Cerebellar cortex (tissue), 1 donor: ENCODE data around the gene TTYH3.
"Not testable (repeated sequence)": the region's sequence is repeated elsewhere in the genome, so short reads cannot be mapped to it uniquely, and the experiment has no call there.

ENCODE experiments used
- DNase-seq: peaks from one replicate; pipeline ENCODE4 v3.0.0-alpha.2; 2015; ENCODE audit warnings: low spot score

TTYH3 gene

GRCh38 chr7:2665359-2665791, 33.6 kb downstream of the TTYH3 start:
- DNase-seq = no peak

DNA sequence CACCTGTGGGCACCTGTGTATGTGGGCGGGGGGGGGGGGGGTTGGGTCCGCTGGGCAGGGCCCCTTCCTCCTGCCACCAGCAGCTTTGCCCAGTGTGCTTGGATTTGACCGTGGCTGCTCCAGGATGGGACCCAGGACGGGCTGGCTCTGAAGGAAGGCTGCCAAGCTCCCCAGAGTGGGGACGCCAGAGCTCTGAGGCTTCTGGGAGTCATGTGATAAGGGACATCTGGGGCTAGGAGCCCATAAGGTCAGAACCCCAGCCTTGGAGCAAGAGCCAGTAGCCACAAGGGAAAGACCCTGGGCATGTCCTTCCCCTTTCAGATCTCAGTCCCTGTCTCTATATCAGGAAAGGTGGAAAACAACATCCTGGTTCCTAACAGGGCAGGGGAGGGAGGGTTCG, 34.4 kb downstream of the TTYH3 start:
- DNase-seq = no peak

- DNase-seq = no peak
Observed at GRCh38 chr7:2666588-2667250, 34.9 kb downstream of the TTYH3 start.

DNA sequence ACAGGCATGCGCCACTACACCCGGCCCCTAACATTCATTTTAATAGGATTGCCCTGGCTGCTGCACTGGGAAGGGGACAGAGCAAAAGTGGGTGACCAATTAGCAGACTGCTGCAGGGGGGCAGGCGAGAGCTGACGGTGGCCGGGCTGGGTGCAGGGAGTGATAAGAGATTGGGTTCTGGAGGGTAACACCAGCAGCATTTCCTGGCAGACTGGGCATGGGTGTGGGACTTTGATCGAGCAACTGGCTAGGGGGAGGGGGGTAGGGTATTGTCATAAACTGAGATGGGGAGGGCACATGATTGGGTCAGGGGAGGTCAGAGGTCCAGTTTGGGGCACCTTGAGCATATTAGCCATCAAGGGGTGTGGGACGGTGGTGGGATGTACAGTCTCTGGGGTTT, 36.1 kb downstream of the TTYH3 start:
- DNase-seq = no peak

DNA sequence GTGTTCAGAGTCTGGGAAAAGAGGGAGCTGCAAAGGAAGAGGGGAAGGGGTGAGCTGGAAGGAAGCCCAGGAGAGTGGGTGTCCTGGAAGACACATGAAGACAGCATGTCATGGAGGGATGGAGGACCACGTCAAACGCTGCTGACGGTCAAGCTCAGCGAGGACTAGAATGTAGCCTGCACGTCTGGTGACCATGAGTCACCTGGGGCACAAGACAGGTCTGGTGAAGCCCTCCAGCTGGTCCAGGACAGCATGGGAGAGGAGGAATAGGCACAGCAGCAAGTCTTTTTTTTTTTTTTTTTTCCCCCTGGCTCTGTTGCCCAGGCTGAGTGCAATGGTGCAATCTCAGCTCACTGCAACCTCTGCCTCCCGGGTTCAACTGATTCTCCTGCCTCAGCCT, 36.6 kb downstream of the TTYH3 start:
- no peak for DNase-seq

DNA sequence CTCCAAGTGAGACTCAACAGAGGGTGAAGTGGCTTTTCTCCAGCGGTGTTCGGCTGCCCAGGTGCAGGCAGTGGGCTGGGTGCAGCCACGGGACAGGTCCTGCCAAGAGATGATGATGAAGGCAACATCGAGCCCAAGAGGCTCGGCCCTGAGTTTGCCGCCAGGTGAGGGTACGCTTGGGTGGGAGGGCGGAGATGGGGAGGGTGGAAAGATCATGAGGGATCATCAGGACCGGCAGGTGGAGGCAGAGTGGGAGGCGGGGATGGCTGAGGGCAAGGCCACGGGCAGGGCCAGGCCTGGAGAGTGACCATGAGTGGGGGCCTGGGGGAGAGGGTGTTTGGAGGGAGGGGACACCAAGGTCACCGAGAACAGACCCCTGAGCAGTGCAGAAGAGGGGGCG, 38.4 kb downstream of the TTYH3 start:
- DNase-seq = no peak

DNA sequence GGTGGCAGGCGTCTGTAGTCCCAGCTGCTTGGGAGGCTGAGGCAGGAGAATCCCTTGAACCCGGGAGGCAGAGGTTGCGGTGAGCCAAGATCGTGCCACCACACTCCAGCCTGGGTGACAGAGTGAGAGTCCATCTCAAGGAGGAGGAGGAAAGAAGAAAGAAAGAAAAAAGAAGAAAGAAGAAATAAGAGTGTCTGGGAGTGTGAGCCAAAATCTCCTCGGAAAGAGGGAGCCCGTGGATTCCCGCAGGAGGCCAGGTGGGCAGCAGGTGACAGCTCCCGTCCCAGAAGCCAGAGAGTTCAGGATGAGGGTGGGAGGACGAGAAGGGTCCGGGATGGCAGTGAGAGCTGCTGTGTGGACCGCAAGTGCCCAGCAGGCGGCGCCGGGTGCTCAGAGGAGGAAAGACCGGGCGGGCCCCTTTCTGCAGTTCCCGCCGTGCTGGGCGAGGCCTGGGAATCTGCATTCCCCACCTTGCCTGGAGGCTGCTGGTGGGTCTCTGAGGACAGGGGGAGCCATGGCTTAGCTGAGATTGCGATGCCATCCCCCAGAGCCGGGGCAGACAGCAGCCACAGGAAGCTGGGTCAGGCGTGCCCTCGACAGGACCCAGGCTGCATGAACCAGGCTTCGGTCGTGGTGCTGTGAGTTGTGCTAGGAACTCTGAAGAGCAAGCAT, 39.1 kb downstream of the TTYH3 start:
- DNase-seq = peak; percentile 52

GRCh38 chr7:2673214-2673613, 41.4 kb downstream of the TTYH3 start:
- DNase-seq = not testable (repeated sequence)

DNA sequence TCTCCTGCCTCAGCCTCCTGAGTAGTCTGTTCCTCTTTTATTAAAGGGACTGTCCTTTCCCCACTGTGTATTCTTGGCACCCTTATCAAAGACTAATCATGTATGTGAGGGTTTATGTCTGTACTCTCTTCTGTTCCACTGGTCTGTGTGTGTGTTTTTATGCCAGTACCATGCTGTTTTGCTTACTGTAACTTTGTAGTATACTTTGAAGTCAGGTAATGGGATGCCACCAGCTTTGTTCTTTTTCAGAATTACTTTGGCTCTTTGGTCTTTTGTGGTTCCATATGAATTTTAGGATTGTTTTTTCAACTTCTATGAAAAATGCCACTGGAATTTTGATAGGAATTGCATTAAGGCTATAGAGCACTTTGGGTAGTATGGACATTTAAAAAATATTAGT, 42.1 kb downstream of the TTYH3 start:
- no peak for DNase-seq

GRCh38 chr7:2675256-2675764, 43.5 kb downstream of the TTYH3 start:
- no peak for DNase-seq

DNA sequence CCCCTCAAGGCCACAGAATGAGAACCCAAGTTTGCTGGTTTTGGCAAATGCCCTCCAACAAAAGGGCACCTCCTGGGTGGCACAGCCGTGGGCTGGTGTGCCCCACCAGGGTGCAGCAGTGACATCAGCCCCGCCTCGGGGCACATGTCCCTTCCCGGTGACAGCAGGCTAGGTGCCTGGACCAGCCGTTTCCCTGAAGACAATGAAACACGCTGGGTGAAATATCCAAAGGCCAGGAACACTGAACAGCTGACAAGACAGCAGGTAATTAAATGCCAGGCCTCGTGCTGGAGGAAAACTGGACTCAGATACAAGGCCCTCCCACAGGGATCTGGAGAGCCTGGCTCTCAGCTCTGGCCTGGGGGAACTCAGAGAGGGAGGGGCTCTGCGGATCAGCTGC, 44.8 kb downstream of the TTYH3 start:
- peak; percentile 83 for DNase-seq

GRCh38 chr7:2678454-2678853, 46.7 kb downstream of the TTYH3 start:
- not testable (repeated sequence) for DNase-seq

GRCh38 chr7:2679135-2680127, 47.6 kb downstream of the TTYH3 start:
- not testable (repeated sequence) for DNase-seq

DNA sequence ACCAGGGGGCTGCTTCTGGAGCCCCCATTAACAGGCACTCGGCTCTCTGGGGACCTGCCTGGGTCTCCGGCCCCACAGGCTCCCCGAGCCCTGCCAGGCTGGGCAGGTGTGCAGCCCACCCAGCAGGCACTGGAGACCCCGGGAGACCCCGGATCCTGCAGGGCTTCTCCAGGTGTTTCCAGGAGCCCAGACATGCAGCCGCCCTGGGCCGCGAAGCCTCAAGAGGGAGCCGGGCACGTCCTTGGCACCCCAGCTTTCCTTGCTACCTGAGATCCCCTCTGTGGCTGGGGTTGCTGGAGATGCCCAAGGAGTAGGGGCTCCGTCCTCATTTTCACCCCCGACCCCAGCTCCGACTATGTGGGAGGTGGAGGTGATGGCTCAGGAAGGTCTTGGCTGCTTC, 48.5 kb downstream of the TTYH3 start:
- DNase-seq = no peak

GRCh38 chr7:2680792-2681490, 49.2 kb downstream of the TTYH3 start:
- DNase-seq = peak; percentile 85

GRCh38 chr7:2681929-2682799, 50.4 kb downstream of the TTYH3 start:
- DNase-seq = no peak

- no peak for DNase-seq
Observed at GRCh38 chr7:2684501-2684900, 52.7 kb downstream of the TTYH3 start.

DNA sequence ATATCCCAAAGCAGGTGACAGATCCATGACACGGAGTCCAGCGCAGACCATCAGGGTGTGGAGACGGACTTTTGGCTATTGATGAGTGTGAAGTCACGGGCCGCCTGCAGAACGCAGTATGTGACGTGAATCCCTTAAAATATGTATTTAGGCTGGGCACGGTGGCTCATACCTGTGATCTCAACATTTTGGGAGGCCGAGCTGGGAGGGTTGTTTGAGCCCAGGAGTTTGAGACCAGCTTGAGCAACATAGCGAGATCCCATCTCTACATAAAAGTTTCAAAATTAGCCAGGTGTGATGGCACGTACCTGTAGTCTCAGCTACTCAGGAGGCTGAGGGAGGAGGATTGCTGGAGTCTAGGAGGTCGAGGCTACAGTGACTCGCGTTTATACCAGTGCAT, 54.3 kb downstream of the TTYH3 start:
- DNase-seq = no peak

- DNase-seq = no peak
Observed at GRCh38 chr7:2687338-2687869, 55.6 kb downstream of the TTYH3 start.

DNA sequence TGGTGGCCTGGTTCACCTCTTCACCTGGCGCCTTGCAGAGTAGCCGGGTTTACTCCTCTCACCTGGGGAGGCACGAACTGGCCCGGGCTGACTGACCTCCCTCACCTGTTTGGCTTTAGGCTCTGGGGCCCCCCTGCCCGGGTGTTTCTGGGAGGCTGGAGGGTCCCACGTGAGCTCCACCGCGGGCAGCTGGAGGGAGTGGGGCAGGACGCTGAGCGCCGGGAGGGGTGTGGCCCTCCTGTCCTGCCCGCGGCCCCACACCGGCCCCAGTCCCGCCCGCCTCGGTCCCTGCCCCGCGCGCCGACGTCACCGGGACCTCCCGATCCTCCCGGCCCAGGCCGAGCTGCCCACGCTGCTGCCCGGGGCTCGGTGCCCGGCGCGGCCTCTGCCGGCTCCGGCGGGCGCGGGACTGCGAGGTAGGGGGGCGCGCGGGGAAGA, 56.1 kb downstream of the TTYH3 start, which contains the start of gene AMZ1:
Gene AMZ1 (plus strand): TSS at position 322 of the 438 bp plus-strand sequence. CDS start 12,250 bp downstream, outside the sequence.
- DNase-seq = no peak
